Chondrocyte (in vitro differentiated cells): ENCODE measurements around the gene ITGA11. TPM values are rescaled to one million over a fixed set of nuclear protein-coding genes. Genes with fewer than 3 reads are reported as not detected.

ENCODE experiments used
- DNase-seq: peaks from one replicate; pipeline ENCODE4 v3.0.0; 2021; ENCODE audit warnings: mixed read lengths, low spot score
- H3K27ac Mint-ChIP-seq: one replicate; pipeline ENCODE4 v1.8.0; 2021; ENCODE audit warnings: mild to moderate bottlenecking, moderate library complexity, mixed read lengths; ENCODE audit not compliant: unreplicated experiment
- H3K27me3 Mint-ChIP-seq: 2 replicates; pipeline ENCODE4 v1.8.0; 2021; ENCODE audit warnings: low read depth, mixed read lengths
- H3K36me3 Mint-ChIP-seq: 2 replicates; pipeline ENCODE4 v1.8.0; 2021; ENCODE audit warnings: low read depth, mixed read lengths
- H3K4me1 Mint-ChIP-seq: 2 replicates; pipeline ENCODE4 v1.8.0; 2021; ENCODE audit warnings: low read depth, mild to moderate bottlenecking, mixed read lengths
- H3K4me3 Mint-ChIP-seq: one replicate; pipeline ENCODE4 v1.8.0; 2021; ENCODE audit warnings: mild to moderate bottlenecking, moderate library complexity, mixed read lengths; ENCODE audit not compliant: unreplicated experiment
- H3K9me3 Mint-ChIP-seq: 2 replicates; pipeline ENCODE4 v1.8.0; 2021; ENCODE audit warnings: low read depth, mixed read lengths
- total RNA-seq: library from RNA; stranded (reverse); gene quantifications from 3 replicates; pipeline ENCODE4 v1.2.1, GENCODE V29; 2021
- TF ChIP-seq, protein P1 (sequence below): fragments of 200-600 bp; sonication (generic); IDR thresholded peaks from 2 replicates; pipeline ENCODE4 v1.5.0; 2021; ENCODE audit warnings: antibody characterized with exemption, mild to moderate bottlenecking, moderate library complexity

The ITGA11 gene
- total RNA-seq, 1 donor from 2014 or later = 1,092 TPM

DNA sequence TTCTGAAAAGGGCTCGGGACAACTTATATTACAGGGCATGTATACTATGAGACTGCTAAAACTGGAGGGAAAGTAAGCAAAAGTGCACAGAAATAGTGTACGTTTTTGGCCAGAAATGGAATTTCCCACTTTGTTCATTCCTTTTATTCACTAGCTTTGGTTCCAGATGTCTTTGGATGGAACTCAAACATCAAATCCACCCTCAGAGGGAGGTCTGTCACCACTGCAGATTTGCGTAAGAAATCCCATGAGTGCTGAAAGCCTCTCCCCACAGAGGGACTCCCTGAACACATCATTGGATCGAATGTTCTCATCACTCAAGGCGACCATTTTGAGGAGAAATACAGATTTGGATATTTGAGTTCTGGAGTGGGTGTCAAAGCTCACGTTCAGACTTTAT lies 82.8 kb downstream of the ITGA11 start:
- Mint-ChIP-seq H3K4me3 (no peak overlapping the region), H3K9me3 (no peaks in the 10 kb centered on the region), H3K4me1 (peaks cover 94% of the 10 kb centered on the region), H3K27ac (peak overlapping the region; percentile 99), H3K27me3 (no peaks in the 10 kb centered on the region), H3K36me3 (peaks cover 75% of the 10 kb centered on the region)
- TF ChIP-seq, protein P1, sequence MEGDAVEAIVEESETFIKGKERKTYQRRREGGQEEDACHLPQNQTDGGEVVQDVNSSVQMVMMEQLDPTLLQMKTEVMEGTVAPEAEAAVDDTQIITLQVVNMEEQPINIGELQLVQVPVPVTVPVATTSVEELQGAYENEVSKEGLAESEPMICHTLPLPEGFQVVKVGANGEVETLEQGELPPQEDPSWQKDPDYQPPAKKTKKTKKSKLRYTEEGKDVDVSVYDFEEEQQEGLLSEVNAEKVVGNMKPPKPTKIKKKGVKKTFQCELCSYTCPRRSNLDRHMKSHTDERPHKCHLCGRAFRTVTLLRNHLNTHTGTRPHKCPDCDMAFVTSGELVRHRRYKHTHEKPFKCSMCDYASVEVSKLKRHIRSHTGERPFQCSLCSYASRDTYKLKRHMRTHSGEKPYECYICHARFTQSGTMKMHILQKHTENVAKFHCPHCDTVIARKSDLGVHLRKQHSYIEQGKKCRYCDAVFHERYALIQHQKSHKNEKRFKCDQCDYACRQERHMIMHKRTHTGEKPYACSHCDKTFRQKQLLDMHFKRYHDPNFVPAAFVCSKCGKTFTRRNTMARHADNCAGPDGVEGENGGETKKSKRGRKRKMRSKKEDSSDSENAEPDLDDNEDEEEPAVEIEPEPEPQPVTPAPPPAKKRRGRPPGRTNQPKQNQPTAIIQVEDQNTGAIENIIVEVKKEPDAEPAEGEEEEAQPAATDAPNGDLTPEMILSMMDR = no peak
- no peak for DNase-seq

DNA sequence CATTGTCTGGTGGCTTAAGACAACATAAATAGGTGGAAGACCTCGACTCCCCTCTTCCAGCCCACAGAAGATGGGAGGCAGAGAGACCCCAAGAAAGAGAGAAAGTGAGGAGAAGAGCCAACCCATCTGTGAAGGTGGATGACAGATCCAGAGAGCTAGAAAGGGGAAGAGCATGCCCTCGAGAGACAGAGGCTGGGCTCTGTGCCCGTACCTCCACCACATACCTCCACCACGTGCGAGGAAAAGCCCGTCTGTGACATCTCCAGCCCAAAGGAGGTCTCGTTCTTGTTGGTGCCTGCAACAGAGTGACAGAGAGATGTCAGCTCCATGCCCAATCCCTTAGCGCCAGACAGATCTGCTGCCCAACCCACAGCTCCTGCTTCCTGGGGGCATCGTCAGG lies 83.4 kb downstream of the ITGA11 start:
- Mint-ChIP-seq H3K36me3 (peaks cover 73% of the 10 kb centered on the region), H3K9me3 (no peaks in the 10 kb centered on the region), H3K4me3 (no peak overlapping the region), H3K4me1 (peaks cover 94% of the 10 kb centered on the region), H3K27me3 (no peaks in the 10 kb centered on the region), H3K27ac (peak overlapping the region; percentile 99)
- peak; percentile 52 for DNase-seq
- TF ChIP-seq, protein P1 = no peak

DNA sequence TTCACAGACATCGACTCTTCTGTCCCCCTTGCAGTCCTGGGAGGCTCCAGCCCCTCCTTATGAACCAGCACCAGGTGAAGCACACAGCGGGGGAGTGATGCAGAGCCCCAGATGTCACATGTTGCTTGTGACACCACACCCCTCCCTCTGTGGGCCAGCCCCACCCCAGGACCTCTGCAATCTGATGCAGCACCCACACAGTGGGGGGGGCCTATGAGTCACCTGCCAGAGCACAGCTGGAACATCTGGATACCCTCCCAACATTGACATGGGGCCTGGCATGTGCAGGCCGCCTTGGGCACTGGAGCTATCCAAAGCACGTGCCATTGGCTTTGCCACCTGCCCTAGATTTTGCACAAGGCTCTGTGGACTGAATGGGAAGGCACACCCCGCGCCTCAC lies 83.9 kb downstream of the ITGA11 start:
- Mint-ChIP-seq H3K9me3 (no peaks in the 10 kb centered on the region), H3K27me3 (no peaks in the 10 kb centered on the region), H3K4me1 (peaks cover 94% of the 10 kb centered on the region), H3K4me3 (peak overlapping the region; percentile 10), H3K36me3 (peaks cover 78% of the 10 kb centered on the region), H3K27ac (peak overlapping the region; percentile 99)
- TF ChIP-seq, protein P1 = no peak
- peak; percentile 81 for DNase-seq

DNA sequence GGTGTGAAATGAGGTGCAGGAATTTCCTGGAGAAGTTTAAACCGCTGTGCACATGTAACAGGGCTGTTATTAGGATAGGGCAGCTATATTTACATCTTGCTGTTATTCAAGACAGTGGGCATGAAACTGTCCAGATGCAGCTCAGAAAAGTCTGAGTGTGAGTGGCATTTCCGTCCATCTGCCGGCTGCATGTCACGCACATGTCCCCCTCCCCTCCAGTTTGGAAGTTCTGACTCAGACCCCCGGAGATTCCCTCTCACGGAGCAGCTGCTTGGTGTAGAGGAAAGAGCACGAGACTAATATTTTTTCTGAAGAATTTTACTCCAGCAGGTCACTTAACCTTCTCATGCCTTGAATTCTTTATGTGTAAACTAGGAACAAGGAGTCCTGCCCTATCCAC lies 84.6 kb downstream of the ITGA11 start:
- peaks cover 94% of the 10 kb centered on the region for H3K4me1 Mint-ChIP-seq
- no peaks in the 10 kb centered on the region for H3K27me3 Mint-ChIP-seq
- no peaks in the 10 kb centered on the region for H3K9me3 Mint-ChIP-seq
- TF ChIP-seq, protein P1 = no peak
- H3K27ac Mint-ChIP-seq = peak overlapping the region; percentile 99
- peak; percentile 87 for DNase-seq
- peaks cover 83% of the 10 kb centered on the region for H3K36me3 Mint-ChIP-seq
- no peak overlapping the region for H3K4me3 Mint-ChIP-seq

DNA sequence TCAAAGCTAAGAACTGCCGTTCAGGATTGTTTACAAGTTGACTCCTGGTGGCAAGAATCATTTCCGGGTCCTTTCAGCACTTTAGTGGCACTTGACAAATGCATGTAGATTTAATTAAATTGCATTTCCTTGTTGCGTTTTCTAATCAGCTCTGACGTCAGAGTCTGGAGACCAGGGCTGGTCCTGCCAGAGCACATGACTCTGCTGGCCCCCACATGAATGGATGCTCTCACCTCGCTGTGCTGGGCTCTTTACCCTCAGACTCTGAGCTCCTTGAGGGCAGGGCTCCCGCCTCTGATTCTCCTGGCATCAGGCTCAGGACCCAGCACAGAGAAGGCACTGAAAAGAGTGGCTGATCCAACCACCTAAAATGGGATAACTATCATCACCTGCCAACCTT lies 85.0 kb downstream of the ITGA11 start:
- Mint-ChIP-seq H3K27ac (peak overlapping the region; percentile 99), H3K4me1 (peaks cover 95% of the 10 kb centered on the region), H3K9me3 (no peaks in the 10 kb centered on the region), H3K4me3 (peak overlapping the region; percentile 7), H3K36me3 (peaks cover 83% of the 10 kb centered on the region), H3K27me3 (no peaks in the 10 kb centered on the region)
- TF ChIP-seq, protein P1 = peak; percentile 17
- peak; percentile 62 for DNase-seq
